GM13976 (cell line): ENCODE measurements around the gene CD300C.
"Not testable (repeated sequence)": the region's sequence is repeated elsewhere in the genome, so short reads cannot be mapped to it uniquely, and the experiment has no call there.

Experiments used
- DNase-seq: peaks from one replicate; pipeline ENCODE4 v3.0.0; 2012; ENCODE audit warnings: low spot score
- CTCF ChIP-seq: IDR thresholded peaks from 2 replicates; pipeline ENCODE4 v1.5.1; 2012; ENCODE audit warnings: borderline replicate concordance, mild to moderate bottlenecking; ENCODE audit not compliant: insufficient read depth; ENCODE audit errors: extremely low read depth, missing control alignments, control extremely low read depth
- in situ Hi-C: fragments of 300-500 bp; cut with MboI; formaldehyde crosslinking; loops from one replicate; pipeline ENCODE4 v1.12.0; 2022; ENCODE audit warnings: low sequenced_read_pairs, mixed read lengths, inconsistent platforms; ENCODE audit not compliant: unreplicated experiment

The CD300C gene

GRCh38 chr17:74582633-74583032 is 36.7 kb upstream of the CD300C start:
- in situ Hi-C loops = no loop called here
- DNase-seq = no peak
- no peak for TF ChIP-seq CTCF

- in situ Hi-C loops = no loop called here
- no peak for DNase-seq
- no peak for TF ChIP-seq CTCF
Observed at GRCh38 chr17:74579900-74580299, 34.0 kb upstream of the CD300C start.

DNA sequence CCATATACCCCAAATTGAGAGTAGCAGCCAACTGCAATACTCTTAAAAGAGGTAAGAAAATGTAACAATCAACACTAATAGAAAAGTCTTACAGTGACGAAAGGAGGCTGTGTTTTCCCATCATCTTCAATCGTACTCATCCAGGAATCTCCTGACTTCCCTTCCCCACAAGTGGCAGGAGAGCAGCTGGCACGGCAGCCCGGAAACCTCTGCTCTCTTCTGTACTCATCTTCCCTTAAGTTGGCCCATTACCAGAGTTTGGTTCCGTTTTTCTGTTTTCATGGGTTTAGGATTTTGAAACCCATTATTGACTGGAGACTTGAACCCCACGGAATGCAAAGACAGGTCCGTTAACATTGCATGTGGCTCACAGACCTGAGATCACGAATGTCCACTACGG is 33.1 kb upstream of the CD300C start:
- no peak for DNase-seq

GRCh38 chr17:74574489-74575142 is 28.7 kb upstream of the CD300C start:
- DNase-seq = no peak
- in situ Hi-C loops = no loop called here
- TF ChIP-seq CTCF = no peak

More for the DNA sequence above, 33.1 kb upstream of the CD300C start:
- in situ Hi-C loops = no loop called here
- TF ChIP-seq CTCF = no peak

GRCh38 chr17:74573635-74574034 is 27.7 kb upstream of the CD300C start:
- DNase-seq, in situ Hi-C loops: not testable (repeated sequence)

- DNase-seq = no peak
- in situ Hi-C loops = no loop called here
- TF ChIP-seq CTCF = no peak
Observed at GRCh38 chr17:74573169-74573568, 27.3 kb upstream of the CD300C start.

- in situ Hi-C loops = no loop called here
- no peak for TF ChIP-seq CTCF
- DNase-seq = no peak
Observed at GRCh38 chr17:74571621-74572270, 25.8 kb upstream of the CD300C start.
